Fibroblast of skin of back (primary cell): ENCODE results near the gene PRXL2A. TPM values are rescaled to one million over a fixed set of nuclear protein-coding genes. Genes with fewer than 3 reads are reported as not detected.
"Not testable (repeated sequence)": the region's sequence is repeated elsewhere in the genome, so short reads cannot be mapped to it uniquely, and the experiment has no call there.

Experiments
- DNase-seq: peaks from one replicate; pipeline ENCODE4 v3.0.0-alpha.2; 2013
- polyA plus RNA-seq, 2 experiments: library from polyadenylated mRNA; unstranded; fragments of 120-200 nt; gene quantifications; one replicate each; pipeline ENCODE4 v1.2.1, GENCODE V29; 2013; ENCODE audit not compliant: insufficient read length in 2 of 2

Gene PRXL2A, protein sequence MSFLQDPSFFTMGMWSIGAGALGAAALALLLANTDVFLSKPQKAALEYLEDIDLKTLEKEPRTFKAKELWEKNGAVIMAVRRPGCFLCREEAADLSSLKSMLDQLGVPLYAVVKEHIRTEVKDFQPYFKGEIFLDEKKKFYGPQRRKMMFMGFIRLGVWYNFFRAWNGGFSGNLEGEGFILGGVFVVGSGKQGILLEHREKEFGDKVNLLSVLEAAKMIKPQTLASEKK
- 2.3 TPM for polyA plus RNA-seq (2013, experiment 1 of 2; ENCODE audit: insufficient read length)
- polyA plus RNA-seq (2013, experiment 2 of 2; ENCODE audit: insufficient read length): 3.6 TPM

DNA sequence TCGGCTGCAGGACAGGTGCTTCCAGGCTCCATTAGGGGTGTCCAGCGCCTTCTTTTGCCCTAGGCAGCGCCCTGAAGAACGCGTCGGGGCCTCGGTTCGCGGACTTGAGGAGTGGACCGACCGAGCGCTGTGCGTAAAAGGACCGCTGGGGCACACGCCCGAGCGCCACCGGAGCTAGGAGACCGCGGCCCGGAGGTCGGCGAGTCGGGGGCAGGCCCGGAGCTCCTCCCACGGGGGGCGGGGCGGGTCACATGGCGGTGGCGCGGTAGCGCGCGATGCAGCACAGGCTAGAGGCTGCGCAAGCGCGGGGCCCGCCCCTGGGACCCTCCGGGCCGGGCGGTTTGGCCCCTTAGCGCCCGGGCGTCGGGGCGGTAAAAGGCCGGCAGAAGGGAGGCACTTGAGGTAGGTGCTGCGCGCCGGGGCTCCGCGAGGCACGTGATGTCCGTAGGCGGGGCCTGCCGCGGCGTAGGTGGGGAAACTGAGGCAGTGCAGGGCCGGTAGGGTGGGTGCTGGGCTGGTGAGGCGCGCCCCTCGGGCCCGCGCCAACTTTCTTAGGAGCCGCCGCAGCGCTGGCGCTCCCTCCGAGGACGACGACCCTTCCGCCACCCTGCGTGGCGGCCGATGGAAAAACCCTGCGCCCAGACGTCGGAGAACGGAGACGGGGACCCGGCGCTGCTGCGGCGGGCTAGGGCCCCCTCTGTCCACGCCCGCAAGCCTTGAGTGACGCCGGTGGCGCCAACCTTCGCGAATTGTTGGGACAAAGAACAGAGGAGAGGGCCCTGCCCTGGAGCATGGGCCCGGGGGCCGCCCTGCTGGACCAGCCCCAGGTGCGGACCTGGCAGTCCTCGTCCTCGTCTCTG, at the start of gene PRXL2A:
Gene PRXL2A, plus strand, starts transcription at position 310 of the 860 bp plus-strand sequence. CDS start 11,917 bp downstream, outside the sequence.
- DNase-seq: peak; percentile 31

DNA sequence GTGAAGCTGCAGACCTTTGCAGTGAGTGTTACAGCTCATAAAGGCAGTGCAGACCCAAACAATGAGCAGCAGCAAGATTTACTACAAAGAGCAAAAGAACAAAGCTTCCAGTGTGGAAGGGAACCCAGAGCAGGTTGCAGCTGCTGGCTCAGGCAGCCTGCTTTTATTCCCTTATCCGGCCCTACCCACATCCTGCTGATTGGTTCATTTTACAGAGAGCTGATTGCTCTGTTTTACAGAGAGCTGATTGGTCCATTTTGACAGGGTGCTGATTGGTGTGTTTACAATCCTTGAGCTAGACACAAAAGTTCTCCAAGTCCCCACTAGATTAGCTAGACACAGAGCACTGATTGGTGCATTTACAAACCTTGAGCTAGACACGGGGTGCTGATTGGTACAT, 49.4 kb upstream of the PRXL2A start:
- not testable (repeated sequence) for DNase-seq

DNA sequence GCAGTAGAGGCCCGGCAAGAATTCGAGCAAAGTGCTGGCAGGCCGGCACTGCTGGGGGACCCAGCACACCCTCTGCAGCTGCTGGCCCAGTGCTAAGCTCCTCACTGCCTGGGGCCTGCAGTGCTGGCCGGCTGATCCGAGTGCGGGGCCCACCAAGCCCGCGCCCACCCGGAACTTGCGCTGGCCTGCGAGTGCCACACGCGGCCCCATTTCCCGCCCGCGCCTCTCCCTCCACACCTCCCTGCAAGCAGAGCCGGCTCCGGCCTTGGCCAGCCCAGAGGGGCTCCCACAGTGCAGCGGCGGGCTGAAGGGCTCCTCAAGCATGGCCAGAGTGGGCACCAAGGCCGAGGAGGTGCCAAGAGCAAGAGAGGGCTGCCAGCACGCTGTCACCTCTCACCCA, 48.7 kb upstream of the PRXL2A start:
- no peak for DNase-seq

DNA sequence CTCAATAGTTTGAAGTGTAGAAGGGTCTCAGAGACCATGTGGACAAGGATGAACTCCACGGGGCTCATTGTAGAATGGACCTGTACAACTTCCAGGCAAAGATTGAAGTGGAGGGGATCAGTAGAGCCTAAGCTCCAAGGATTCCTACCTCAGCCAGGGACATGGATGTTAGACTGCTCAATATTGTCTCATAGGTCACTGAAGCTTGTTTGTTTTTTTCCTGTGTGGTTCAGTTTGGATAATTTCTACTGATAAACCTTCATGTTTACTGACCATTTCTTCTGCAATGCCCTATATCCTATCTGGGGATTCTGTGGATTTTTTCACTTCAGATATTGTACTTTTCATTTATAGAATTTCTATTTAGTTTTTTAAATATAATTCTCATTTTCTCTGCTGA, 42.8 kb upstream of the PRXL2A start:
- DNase-seq: no peak

DNA sequence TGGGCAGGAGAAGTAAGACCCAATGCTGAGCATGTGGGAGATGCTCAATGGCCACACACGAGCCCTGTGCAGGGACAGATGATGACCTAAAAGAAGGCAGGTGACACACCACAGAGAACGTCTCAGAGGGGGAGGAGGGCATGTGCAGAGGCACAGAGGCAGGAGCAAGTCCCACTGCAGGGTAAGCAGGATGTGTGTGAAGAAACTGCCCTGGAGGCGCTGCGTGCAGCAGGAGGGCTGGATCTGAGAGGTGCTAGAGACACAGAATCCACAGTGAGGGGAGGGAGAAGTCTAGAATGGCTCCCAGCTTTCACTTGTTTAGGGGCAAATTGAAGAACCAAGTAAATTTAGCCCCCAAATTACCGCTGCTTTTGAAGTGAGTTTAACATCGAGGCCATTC, 36.9 kb upstream of the PRXL2A start:
- no peak for DNase-seq

DNA sequence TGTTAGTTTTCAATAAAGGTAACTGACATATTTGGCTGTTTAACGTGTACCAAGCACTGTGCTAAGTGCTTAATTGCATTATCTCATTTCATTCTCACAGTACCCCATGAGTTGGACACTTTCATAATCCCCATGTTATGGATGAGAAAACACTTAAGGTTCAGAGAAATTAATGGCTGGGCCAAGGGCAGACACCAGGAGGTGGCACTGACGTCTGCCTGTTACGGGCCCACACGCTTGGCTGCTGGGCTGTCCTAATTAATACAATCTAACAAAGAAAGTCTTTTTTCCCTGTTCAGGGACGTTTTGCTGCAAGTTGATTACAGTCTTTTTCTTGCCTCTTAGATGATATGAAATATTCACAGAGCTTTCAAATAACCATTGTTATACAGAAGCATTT, 35.7 kb upstream of the PRXL2A start:
- no peak for DNase-seq

DNA sequence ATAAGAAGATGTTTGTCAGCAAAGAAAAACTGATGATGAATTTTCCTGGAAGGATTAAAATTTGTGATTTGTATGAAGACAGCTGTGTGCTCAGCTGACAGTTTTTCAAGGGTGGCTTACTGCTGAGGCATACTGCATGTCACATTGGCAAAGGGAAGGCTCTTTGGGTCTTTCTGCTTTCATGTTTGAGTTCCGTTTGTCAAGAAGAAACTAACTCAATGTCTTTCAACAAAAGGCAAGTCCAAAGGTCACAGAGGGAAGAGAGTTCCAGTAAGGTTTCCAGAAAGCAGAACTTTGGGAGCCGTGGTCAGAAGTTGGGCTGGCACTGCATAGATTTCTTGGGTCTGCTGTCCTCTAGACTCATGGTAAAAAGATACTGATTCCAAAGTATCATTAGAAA, 34.8 kb upstream of the PRXL2A start:
- no peak for DNase-seq

DNA sequence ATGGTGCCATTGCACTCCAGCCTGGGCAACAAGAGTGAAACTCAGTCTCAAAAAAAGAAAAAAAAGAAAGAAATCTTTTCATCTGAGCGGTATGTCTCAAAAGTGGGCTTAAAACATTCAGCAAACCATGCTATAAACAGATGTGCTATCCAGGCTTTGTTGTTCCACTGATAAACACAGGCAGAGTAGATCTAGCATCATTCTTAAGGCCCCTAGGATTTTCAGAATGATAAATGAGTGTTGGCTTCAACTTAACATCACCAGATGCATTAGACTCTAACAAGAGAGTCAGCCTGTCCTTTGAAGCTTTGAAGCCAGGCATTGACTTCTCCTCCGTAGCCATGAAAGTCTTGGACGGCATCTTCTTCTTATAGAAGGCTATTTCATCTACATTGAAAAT, 28.6 kb upstream of the PRXL2A start:
- no peak for DNase-seq

DNA sequence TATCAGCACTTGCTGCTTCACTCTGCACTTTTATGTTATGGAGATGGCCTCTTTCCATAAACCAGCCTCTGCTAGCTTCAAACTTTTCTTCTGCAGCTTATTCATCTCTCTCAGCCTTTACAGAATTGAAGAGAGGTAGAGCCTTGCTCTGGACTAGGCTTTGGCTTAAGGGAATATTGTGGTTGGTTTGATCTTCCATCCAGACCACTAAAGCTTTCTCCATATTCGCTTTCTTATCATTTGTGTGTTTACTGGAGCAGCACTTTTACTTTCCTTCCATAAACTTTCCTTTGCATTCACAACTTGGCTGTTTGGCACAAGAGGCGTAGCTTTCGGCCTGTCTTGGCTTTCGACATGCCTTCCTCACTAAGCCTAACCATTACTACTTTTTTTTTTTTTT, 28.2 kb upstream of the PRXL2A start:
- no peak for DNase-seq

DNA sequence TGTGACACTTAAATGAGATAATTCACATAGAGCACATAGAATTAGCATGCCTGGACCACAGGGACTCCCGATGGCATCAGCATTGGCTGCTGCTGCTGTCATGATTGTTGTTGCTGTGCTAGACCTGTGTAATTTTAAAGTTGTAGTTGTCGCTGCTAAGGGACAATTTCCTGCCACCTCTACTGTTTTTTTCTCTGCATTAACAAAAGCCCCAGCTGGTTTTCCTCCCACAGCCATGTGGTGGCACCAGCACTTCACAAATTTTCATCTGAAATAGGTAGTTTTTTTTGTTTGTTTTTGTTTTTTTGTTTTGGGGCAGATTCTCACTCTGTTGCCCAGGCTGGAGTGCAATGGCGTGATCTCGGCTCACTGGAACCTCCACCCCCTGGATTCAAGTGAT, 25.4 kb upstream of the PRXL2A start:
- DNase-seq: peak; percentile 19

DNA sequence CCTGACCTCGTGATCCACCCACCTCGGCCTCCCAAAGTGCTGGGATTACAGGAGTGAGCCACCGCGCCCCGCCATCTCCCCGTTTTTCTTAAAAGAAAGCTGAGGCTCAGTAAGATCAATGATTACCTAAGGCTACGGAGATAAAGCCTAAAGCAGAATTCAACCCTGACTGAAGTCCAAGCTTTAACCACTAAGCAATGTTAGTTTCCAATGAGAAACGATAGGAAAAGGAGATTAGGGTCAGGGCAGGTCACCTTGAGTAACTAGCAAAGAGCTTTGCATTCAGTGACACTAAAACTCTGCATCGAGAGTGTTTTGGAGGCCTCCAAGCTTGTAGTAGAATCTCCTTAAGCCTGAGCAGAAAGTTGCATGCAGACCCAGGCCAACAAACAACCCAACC, 17.6 kb upstream of the PRXL2A start:
- DNase-seq: no peak

DNA sequence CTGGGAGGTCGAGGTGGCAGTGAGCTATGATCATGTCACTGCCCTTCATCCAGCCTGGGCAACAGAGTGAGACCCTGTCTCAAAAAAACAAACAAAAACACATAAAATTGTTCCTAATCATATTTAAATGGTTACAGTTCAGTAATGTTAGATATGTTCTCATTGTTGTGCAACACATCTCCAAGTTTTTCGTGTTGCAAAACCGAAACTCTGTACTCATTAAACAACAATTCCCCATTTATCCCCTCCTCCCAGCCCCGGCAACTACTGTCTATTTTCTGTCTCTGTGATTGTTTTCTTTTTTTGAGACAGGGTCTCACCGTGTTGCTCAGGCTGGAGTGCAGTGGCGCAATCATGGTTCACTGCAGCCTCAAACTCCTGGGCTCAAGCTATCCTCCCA, 16.1 kb upstream of the PRXL2A start:
- no peak for DNase-seq

DNA sequence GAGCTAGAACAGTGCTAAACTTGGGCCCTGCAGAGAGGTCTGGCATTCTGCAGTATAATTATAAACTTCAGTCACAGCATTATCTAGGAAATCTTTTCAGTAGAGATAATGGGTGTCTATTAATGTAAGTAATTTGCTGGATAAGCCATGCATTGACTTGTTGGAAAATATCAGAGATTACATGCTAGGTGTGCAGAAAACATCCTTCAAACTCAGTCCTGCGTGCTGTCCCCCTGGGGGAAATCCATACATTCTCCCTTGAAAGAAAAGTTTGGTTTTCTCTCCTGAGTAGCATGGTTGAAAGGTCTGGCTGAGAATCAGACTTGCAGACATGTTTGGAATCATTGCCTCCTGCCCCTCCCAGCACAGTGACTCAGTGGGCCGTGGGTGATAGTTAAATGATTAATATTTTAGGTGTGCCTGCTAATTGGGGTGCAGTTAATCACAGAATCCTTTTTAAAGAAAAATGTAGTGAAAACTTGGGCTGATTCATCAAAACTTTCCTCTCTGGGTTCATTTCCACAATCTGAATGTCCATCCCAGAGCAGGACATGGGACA, 13.9 kb upstream of the PRXL2A start:
- no peak for DNase-seq

DNA sequence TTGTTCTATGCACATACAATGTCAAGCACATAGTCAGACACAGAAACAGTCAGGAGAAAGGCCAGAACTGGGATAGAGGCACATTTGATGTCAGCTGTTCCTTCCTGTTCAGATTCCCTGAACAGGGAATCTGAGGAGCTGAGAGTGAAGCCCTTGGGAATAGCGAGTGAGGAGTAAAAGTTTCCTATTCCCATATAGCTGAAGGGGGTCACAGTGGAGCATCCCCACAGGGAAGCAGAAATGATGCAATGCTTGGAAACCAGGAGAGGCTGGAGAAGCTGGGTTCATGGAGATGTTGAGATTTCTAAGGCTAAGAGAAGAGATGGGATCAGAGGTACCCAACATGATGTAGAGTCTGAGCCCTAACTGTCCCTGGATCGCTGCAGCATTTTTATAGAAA, 11.3 kb upstream of the PRXL2A start:
- no peak for DNase-seq

DNA sequence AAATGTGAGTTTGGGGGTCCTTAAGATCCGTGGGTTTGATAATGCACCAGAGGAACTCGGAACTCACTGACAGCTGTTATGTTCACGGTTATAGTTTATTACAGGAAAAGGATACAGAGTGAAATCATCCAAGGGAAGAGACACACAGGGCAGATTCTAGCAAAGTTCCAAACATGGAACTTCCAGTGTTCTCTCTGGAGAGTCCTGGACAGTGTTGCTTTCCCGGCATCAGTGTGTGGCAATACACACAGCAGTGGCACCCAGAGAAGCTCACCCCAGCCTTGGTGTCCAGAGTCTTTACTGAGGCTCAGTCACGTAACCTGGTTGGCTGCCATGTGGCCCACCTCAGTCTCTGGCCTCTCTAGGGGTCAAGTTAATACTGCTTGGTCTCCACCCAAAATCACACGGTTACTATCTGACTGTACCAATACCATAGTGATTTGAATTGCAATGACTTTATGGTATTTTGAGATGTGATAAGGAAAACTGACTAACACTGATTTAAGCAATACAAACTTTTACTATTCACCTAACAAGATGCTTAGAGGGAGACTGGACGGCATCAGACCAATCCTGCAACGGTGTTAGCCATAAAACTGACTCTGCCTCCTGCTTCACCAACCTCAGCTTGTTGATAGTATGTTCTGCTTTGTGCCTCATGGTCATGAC, 8.1 kb upstream of the PRXL2A start:
- no peak for DNase-seq

DNA sequence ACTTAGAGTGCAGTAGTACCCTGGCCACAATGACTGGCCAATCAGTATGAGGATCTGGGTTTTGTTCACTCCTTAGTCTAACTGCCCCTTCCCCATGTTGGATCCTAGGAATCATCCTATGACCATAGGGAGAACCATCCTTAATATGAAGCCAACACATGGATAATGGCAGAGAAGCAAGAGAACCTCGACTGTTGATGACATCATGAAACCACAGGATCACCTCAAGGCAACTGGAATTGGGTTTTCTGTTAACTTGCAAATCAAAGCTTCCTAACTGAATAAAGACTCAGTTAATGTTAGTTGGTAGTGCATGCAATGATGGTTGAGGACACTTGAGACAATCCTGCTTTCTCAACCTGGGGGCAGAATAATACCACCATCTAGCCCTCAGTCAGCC, 3.3 kb upstream of the PRXL2A start:
- no peak for DNase-seq

DNA sequence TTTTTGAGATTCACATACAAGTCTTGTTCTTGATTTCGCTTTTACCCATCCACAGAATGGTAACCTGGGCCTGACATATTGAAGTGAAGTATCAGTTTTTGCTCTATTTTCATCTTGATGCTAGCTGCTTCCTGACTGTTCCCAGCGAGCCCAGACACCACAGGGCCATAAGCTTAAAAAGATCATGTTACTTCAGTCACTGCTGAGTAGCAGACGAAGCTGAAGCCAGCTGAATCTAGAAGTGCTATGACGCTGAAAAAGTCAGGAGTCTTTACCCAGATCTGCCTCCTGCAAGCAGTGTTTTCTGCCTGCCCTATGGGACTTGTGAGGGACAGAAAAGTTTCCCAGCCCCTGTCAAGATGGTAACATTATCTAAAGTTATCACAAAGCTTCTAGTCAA, 2.7 kb upstream of the PRXL2A start:
- no peak for DNase-seq

DNA sequence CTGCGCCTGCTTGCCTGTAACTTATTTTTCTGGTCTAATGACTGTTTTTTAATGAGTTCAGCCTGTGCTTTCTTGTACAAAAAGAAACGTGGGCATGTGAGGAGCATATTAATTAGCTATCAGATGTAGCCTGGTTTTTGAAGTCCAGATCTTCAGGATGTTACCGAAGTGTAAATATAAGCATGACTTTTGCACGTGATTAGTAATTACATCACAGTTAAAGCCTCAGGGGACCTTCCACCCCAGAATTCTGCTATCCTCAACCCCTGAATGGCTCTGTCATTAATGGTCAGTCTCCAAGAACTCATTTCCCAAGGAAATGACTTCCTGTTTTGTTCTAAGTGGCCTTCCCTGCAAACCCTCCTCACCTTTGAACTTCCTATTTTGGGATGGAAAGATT, 2.1 kb upstream of the PRXL2A start:
- no peak for DNase-seq

DNA sequence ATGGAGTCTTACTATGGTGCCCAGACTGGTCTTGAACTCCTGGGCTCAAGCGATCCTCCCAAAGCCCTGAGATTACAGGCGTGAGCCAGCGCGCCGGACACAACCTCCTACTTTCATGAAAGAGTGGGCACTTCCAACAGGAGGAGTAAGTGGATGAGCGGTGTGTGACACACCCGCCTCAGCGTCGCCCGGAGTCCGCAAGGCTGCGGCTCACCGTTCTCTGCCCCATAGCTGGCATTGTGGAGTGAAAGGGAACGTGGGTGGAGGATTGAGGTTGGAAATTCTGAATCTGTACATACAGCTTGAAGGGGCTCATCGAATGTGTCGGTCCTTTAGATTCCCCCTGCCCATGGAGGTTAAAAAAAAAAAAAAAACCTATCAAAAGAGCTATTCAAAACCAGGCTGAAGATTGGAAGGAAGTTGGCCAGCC, 524 bp upstream of the PRXL2A start:
- DNase-seq: no peak

DNA sequence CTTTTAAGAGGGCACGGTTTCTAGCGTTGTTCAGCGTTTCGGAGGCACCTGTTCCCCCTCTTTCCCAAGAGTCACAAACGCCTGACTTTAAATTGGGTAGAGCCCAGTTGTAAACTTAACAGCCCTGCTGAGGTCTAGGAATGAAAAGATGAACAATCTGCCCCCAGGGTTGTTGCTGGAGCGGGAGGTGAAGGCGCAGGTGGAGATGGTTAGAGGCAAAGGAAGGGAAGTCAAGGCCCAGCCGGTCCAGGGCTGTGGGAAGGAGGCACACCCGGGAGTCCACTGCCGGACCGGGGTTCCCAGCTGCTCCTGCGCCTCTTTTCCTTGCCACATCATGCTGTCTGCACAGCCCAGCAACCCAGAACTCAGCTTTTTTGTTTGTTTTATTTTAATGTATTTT, 770 bp downstream of the PRXL2A start:
- DNase-seq: no peak

DNA sequence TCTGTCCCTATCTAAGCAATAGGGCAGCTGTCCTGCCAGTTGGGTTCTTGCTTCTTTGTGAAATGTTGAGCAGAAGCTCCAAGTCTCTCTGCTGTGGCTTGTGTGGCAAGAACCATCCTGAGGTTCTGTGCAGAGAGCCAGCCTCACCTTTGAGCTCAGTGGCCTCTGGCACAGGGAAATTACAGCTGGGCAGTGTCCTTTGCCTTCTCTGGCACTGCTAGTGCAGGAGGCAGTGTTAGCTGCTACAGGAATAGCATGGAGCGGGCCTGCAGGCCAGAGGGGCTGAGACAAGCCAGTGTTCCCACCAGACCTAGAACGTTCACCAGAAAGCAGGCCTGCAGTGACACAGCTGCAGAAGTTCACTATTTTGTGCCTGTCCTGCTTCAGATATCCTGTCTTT, 1.8 kb downstream of the PRXL2A start:
- DNase-seq: no peak

DNA sequence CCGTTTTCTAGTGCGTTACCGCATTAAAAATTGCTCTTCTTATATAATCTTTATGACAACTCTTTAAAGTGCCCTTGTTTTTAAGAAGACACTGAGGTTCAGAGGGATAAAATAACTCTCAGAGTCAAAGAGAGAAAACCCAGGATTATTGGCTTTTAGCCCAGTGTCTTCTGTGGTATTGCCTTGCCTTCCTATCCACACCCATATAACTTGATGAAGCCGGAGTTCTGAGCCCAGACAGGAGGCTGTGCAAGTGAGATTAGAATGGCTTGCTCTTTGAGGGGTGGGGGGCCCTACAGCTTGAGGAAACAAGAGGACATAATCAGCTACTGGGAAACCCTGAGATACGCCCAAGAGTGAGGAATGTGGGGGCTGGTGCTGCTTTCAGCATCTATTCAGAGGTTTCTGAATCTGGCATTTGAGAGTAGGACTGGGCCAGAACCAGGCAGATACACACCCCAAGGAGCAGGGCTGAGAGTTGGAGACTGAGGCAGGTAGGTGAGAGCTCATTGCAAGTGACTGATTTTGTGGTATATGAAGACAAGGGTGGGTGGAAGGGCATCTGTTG, 2.3 kb downstream of the PRXL2A start:
- DNase-seq: no peak

DNA sequence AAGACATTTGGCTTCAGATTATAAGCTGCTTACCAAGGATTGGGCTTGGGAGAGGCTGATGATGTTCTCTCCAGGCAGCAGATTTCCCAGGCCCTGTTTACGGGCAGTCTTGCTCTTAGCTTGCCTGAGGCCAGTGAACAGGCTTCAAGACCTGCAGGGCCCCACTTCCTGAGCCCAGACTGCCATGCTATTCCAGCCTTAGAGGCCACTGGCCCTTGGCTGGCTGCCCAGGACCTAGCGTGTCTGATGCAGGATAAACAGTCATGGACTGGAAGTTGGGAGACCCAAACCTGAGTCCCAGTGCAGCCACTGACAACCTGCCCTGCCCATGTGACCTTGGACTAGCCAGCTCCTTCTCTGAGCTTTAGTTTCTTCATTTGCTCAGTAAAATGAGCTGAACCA, 2.9 kb downstream of the PRXL2A start:
- no peak for DNase-seq
